Heart left ventricle (tissue), 16 donors: ENCODE measurements around the gene TMEM163. TPM values are rescaled to one million over a fixed set of nuclear protein-coding genes. Genes with fewer than 3 reads are reported as not detected.
"Not testable (repeated sequence)": the region's sequence is repeated elsewhere in the genome, so short reads cannot be mapped to it uniquely, and the experiment has no call there.

ENCODE experiments used
- ATAC-seq, 4 donors: fragments of 200-7000 bp; cut with Tn5 transposase; one replicate each; pipeline ENCODE4 v1.9.1; 2020 to 2022; ENCODE audit warnings: moderate library complexity in 4 of 4, mild to moderate bottlenecking in 3 of 4, moderate number of reproducible peaks in 1 of 4
- DNase-seq, 5 donors: peaks; one replicate each; pipeline ENCODE4 v3.0.0-alpha.2; 2020
- H3K27ac ChIP-seq, 12 donors: fragments of 200-600 bp; sonication (generic) in 4 of 12; one replicate each; pipeline versions ENCODE4 v1.5.0 to v1.8.0; 2016 to 2022; ENCODE audit warnings: mild to moderate bottlenecking in 2 of 12
- H3K27me3 ChIP-seq, 9 donors: fragments of 200-600 bp; sonication (generic) in 2 of 9; one replicate each; pipeline versions ENCODE4 v1.5.1 to v1.8.0; 2016 to 2022; ENCODE audit warnings: mild to moderate bottlenecking in 3 of 9
- H3K36me3 ChIP-seq, 9 donors: fragments of 200-600 bp; sonication (generic) in 2 of 9; one replicate each; pipeline versions ENCODE4 v1.5.0 to v1.8.0; 2018 to 2022; ENCODE audit warnings: mild to moderate bottlenecking in 2 of 9
- H3K4me1 ChIP-seq, 12 donors: fragments of 200-600 bp; sonication (generic) in 4 of 12; one replicate each; pipeline versions ENCODE4 v1.5.0 to v1.8.0; 2016 to 2022; ENCODE audit warnings: mild to moderate bottlenecking in 3 of 12
- H3K4me3 ChIP-seq, 12 donors: fragments of 200-600 bp; sonication (generic) in 4 of 12; one replicate each; pipeline versions ENCODE4 v1.5.0 to v1.8.0; 2017 to 2022; ENCODE audit warnings: mild to moderate bottlenecking in 9 of 12, moderate library complexity in 4 of 12
- H3K9me3 ChIP-seq, 12 donors: fragments of 200-600 bp; sonication (generic) in 4 of 12; one replicate each; pipeline versions ENCODE4 v1.5.0 to v1.8.0; 2016 to 2022; ENCODE audit warnings: mild to moderate bottlenecking in 1 of 12
- POLR2A ChIP-seq, 2 donors: fragments of 450-650 bp; IDR thresholded peaks; one replicate each; pipeline ENCODE4 v1.6.1; 2017; ENCODE audit warnings: antibody characterized with exemption in 2 of 2, mild to moderate bottlenecking in 2 of 2, moderate library complexity in 2 of 2
- WGBS, 4 donors: extraction: QIAGEN DNeasy Blood & Tissue Kit in 2 of 4; methylation state at CpG; one replicate each; pipeline versions ENCODE4 v1.1.5 to v1.1.7; 2013 to 2018; 5-methylcytosine and 5-hydroxymethylcytosine counted together
- intact Hi-C, 10 donors: fragments of 100-400 bp; cut with DNase I; formaldehyde crosslinking; loops; one replicate each; pipeline versions ENCODE4 v1.11.1 to v1.14.2; 2022
- polyA plus RNA-seq, 2 donors: library from polyadenylated mRNA; stranded (reverse); fragments of 200-250 nt; gene quantifications; one replicate each; pipeline ENCODE4 v1.2.3, GENCODE V29; 2013
- total RNA-seq, 9 donors: library from RNA; depleted of rRNA in 2 of 9; stranded (reverse); fragments of >200 nt in 2 of 9; fragmentation: NEBNext Ultra II Directional in 3 of 9; extraction: Animal tissue kit (Norgen Biotek cat#: 25700) in 3 of 9; gene quantifications; one replicate each; pipeline versions ENCODE4 v1.1.0 to v1.2.4, GENCODE V29; 2016 to 2023
- TF ChIP-seq, protein P1 (sequence below), 12 donors: fragments of 200-600 bp; sonication (generic) in 4 of 12; IDR thresholded peaks; one replicate each; pipeline versions ENCODE4 v1.5.0 to v1.8.0; 2018 to 2022; ENCODE audit warnings: antibody characterized with exemption in 12 of 12, mild to moderate bottlenecking in 5 of 12
- donor health status: ischemic (EF 13 %, LVEDD 7.1; RV severe dilation, severe dysfunction).
- donor health status: healthy with polysubstance abuse.
- donor health status: DM: no; HTN: yes; CAD: no.
- donor health status: DM: no; HTN: no; CAD: no.
- donor health status: ischemic (EF 25% LVEDD 6.9; RV normal size, moderate dysfunction).
- donor health status: ischemic (EF 25% LVEDD 5.7; RV mildly dilated, moderate dysfunction).
- donor health status: healthy.
- donor health status: DM: yes; HTN: yes; CAD: no.
- donor health status: ischemic (EF 35%, LVEDD 5.7; RV mildly dilated, moderate dysfunction).
- donor health status: nonischemic (EF 11% LVEDD 7.7; RV severe dilation, severe dysfunction).
- donor health status: DM: yes; HTN: yes; CAD: no.
- donor health status: PGD.
- donor health status: ischemic (EF 29% LVEDD 5.4; RV normal size, mild dysfunction).
- donor health status: nonischemic (EF 23%, LVEDD 6.1; RV moderate dilation, normal function).

The TMEM163 gene
- total and polyA plus RNA-seq, 11 donors, result 0.14 to 1.4 (median 0.47) TPM

DNA sequence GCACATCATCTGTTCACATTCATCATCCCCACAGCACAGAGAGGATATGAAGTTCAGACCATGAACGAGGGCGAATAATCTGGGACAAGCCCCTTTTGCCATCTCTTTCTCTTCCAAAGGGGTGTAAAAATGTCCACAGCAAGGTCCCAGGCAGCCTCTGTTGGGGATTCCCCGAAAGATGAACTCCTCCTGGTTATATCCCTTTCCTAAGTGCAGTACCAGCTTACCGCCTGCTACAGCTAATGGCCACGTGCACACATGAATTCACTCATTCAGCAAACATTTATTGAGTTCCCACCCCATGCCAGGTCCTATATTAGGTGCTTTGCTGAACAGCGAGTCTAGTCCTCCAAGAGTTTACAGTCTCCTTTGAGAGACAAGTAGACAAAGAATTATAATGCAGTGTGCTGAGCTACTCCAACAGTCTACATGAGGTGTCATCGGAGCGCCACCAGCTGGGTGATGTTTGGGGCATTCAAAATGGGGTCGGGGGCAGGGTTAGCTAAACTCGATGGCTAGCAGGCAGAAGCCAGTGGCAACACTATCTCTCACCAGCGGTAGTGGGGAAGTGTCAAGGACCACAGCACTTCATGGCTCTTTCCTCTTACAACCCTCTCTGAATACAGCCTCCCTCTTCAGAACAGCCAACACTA is 228.9 kb downstream of the TMEM163 start:
- no peak overlapping the region for H3K27ac ChIP-seq
- no peak overlapping the region for H3K4me3 ChIP-seq
- no peaks in the 10 kb centered on the region for H3K36me3 ChIP-seq
- H3K4me1 ChIP-seq, result peaks cover 0 to 19% (median 0%) of the 10 kb centered on the region in 12 donors
- intact Hi-C loops, result no loop called here
- ATAC-seq (no peak), DNase-seq (peak in 1 of 5 donors; percentile 2)
- no peaks in the 10 kb centered on the region for H3K27me3 ChIP-seq
- TF ChIP-seq POLR2A (IDR thresholded peaks at IDR 0.05), result no peak
- TF ChIP-seq, protein P1, sequence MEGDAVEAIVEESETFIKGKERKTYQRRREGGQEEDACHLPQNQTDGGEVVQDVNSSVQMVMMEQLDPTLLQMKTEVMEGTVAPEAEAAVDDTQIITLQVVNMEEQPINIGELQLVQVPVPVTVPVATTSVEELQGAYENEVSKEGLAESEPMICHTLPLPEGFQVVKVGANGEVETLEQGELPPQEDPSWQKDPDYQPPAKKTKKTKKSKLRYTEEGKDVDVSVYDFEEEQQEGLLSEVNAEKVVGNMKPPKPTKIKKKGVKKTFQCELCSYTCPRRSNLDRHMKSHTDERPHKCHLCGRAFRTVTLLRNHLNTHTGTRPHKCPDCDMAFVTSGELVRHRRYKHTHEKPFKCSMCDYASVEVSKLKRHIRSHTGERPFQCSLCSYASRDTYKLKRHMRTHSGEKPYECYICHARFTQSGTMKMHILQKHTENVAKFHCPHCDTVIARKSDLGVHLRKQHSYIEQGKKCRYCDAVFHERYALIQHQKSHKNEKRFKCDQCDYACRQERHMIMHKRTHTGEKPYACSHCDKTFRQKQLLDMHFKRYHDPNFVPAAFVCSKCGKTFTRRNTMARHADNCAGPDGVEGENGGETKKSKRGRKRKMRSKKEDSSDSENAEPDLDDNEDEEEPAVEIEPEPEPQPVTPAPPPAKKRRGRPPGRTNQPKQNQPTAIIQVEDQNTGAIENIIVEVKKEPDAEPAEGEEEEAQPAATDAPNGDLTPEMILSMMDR (IDR thresholded peaks at IDR 0.05), result no peak
- no peaks in the 10 kb centered on the region for H3K9me3 ChIP-seq
- 79 to 84% (median 83%) methylated on average over 11 of the region's 11 CpGs for WGBS, 4 donors

DNA sequence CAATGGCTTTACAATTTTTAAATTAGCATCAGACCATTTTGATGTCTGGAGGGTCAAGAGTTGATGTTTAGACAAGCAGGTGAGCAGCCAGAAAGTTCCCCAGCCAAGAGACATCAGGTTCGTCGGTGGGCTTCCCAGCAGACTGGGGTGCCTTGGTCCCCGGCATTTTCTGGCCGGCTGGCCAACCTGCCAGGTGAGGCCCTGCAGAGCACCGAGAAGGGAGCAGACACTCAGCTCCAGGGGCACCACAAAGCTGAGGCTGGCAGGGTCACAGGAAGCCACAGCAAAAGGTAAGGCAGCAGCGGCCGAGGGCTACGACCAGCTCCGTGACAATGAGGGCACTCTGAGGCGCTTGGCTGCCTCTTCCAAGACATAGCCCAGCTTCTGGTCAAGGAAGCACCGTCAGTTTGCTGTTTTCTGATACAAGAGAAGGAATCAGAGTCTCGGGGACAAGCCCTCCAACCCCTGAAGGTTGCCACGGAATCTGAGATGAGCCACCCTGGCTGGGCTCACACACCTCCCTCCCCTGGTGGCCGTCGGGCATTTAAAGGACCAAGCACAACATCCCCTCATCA is 235.9 kb downstream of the TMEM163 start:
- H3K36me3 ChIP-seq, result no peaks in the 10 kb centered on the region
- H3K4me3 ChIP-seq, result no peak overlapping the region
- peak in 1 of 5 donors; percentile 11 for DNase-seq
- intact Hi-C loops, result no loop called here
- no peak overlapping the region for H3K27ac ChIP-seq
- no peaks in the 10 kb centered on the region for H3K9me3 ChIP-seq
- H3K4me1 ChIP-seq, result no peaks in the 10 kb centered on the region
- TF ChIP-seq, protein P1 (IDR thresholded peaks at IDR 0.05), result no peak
- TF ChIP-seq POLR2A (IDR thresholded peaks at IDR 0.05), result no peak
- no peaks in the 10 kb centered on the region for H3K27me3 ChIP-seq
- 89 to 95% (median 92%) methylated on average over 7 to 15 of the region's 15 CpGs for WGBS, 4 donors
- ATAC-seq, result no peak

DNA sequence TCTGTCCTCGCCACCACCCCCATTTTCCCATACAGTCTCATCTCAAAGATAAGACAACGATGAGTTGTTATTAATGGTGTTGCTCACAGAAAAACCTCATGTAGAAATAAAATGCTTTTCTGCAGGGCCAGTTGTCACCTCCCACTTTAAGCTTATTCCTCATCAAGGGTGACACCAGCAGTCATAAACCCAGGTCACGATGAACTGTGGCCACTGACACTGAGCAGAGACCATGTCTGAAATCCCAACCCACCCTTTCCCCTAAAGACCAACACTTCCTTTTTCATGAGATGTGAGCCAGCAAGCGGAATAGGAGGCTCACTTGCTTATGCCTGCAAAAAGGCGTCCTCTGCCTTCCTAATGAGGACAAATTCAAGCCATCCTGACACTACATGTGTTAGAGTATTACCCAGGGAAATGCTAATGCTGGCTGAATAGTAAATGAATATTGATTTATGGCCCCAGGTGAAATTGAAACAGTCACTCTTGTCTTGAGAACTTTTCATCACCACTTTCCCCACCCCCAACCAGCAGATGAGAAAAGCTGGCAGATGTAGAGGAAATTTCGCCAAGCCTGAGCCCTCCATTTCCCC is 236.6 kb downstream of the TMEM163 start:
- Histone ChIP-seq H3K9me3 (no peaks in the 10 kb centered on the region), H3K27ac (no peak overlapping the region), H3K4me3 (no peak overlapping the region), H3K4me1 (no peaks in the 10 kb centered on the region), H3K27me3 (no peaks in the 10 kb centered on the region), H3K36me3 (no peaks in the 10 kb centered on the region)
- TF ChIP-seq, protein P1 (IDR thresholded peaks at IDR 0.05), result no peak
- TF ChIP-seq POLR2A (IDR thresholded peaks at IDR 0.05), result no peak
- WGBS, 4 donors, result 89 to 94% (median 91%) methylated on average over 6 of the region's 6 CpGs
- ATAC-seq (no peak), DNase-seq (peak in 1 of 5 donors; percentile 3)
- intact Hi-C loops, result no loop called here

DNA sequence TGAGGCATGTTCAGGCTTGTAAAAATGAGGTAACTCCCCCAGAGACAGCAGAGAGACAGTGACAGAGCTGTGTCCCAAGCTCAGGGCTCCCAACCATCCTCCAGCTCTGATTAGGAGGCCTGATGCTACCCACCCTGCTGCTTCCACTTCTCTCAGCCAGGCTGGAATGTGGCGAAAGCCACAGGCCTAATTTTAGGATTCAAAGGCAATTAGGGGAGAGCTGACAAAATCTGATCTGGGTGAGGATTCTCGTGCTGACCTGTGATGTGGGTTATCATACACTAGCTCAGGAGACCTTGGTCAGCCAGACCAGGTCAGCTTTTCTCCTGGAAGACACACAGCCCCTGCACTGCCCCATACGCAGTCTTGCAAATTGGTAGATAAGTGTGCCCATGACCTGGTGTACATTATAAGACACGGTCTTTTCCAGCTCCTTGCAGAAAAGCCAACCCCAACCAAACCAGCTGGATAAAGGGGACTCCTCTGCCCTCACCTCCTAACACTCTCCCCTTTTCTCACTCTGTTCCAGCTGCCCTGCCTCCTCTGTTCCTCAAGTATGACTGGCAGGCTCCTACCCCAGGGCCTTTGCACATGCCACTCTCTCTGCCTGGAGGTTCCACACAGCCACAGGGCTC is 239.0 kb downstream of the TMEM163 start:
- Histone ChIP-seq H3K4me1 (no peaks in the 10 kb centered on the region), H3K27me3 (no peaks in the 10 kb centered on the region), H3K27ac (no peak overlapping the region), H3K9me3 (no peaks in the 10 kb centered on the region), H3K4me3 (no peak overlapping the region), H3K36me3 (no peaks in the 10 kb centered on the region)
- intact Hi-C loops, result no loop called here
- 86 to 90% (median 88%) methylated on average over 4 of the region's 4 CpGs for WGBS, 4 donors
- no peak for ATAC-seq
- DNase-seq, result peak in 1 of 5 donors; percentile 6
- TF ChIP-seq, protein P1 (IDR thresholded peaks at IDR 0.05), result no peak
- TF ChIP-seq POLR2A (IDR thresholded peaks at IDR 0.05), result no peak

DNA sequence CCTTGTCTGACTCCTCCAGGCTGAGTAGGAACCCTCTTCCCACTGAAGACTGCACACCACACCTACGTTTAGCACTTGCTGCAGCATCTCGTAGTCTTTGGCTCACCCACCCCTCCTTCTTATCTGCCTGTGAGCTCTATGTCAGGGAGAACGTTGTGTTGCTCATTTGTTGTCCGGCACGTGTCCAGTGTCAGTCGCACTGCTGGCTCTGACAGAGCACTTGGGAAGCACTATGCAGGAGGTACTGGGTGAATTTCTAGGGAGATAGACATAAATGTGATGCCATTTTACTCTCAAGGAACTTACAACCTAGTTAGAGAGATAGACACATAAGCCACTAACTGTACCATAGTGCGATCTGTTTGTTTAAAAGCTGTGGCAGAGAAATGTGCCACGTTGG is 241.8 kb downstream of the TMEM163 start:
- WGBS, 4 donors, result 62 to 69% (median 65%) methylated on average over 8 of the region's 8 CpGs
- ATAC-seq, intact Hi-C loops, DNase-seq, H3K4me1 ChIP-seq, H3K4me3 ChIP-seq, H3K36me3 ChIP-seq, H3K27me3 ChIP-seq, H3K27ac ChIP-seq: not testable (repeated sequence)
- H3K9me3 ChIP-seq, result peaks cover 0 to 22% (median 3%) of the 10 kb centered on the region in 12 donors
